Muscle layer of colon (tissue), 2 donors: Measurements from ENCODE around the gene MSMB.
"Not testable (repeated sequence)": the region's sequence is repeated elsewhere in the genome, so short reads cannot be mapped to it uniquely, and the experiment has no call there.

Experiments
- H3K27ac ChIP-seq: one replicate; pipeline ENCODE4 v1.7.0; 2013; ENCODE audit warnings: low read depth, mild to moderate bottlenecking, low read length, moderate library complexity
- H3K27me3 ChIP-seq, 2 donors: one replicate each; pipeline ENCODE4 v1.7.0; 2013; ENCODE audit warnings: low read length in 2 of 2, mild to moderate bottlenecking in 2 of 2; ENCODE audit not compliant: insufficient read depth in 2 of 2, control insufficient read depth in 1 of 2
- H3K36me3 ChIP-seq: one replicate; pipeline ENCODE4 v1.7.0; 2013; ENCODE audit warnings: mild to moderate bottlenecking, low read length; ENCODE audit not compliant: insufficient read depth
- H3K4me1 ChIP-seq: one replicate; pipeline ENCODE4 v1.7.0; 2013; ENCODE audit warnings: mild to moderate bottlenecking, low read length; ENCODE audit not compliant: insufficient read depth
- H3K4me3 ChIP-seq, 2 donors: one replicate each; pipeline ENCODE4 v1.7.0; 2013; ENCODE audit warnings: low read length in 2 of 2, low read depth in 1 of 2, mild to moderate bottlenecking in 1 of 2, moderate library complexity in 1 of 2
- H3K9ac ChIP-seq: one replicate; pipeline ENCODE4 v1.7.0; 2013; ENCODE audit warnings: low read length
- H3K9me3 ChIP-seq: one replicate; pipeline ENCODE4 v1.7.0; 2013; ENCODE audit warnings: mild to moderate bottlenecking, low read length
- donor health status: abdominal sarcoma.
- donor health status: Adenocarcinoma of cecum.

MSMB gene

GRCh38 chr10:46064269-46064817 lies 18.3 kb upstream of the MSMB start:
- Histone ChIP-seq H3K9me3 (no peaks in the 10 kb centered on the region), H3K4me3 (no peak overlapping the region), H3K9ac (no peak overlapping the region), H3K27me3 (no peaks in the 10 kb centered on the region), H3K36me3 (no peaks in the 10 kb centered on the region), H3K4me1 (no peaks in the 10 kb centered on the region), H3K27ac (no peak overlapping the region)

- H3K4me1 ChIP-seq = no peaks in the 10 kb centered on the region
- no peaks in the 10 kb centered on the region for H3K27me3 ChIP-seq
- no peak overlapping the region for H3K27ac ChIP-seq
- no peaks in the 10 kb centered on the region for H3K9me3 ChIP-seq
- H3K4me3 ChIP-seq = no peak overlapping the region
- H3K9ac ChIP-seq = no peak overlapping the region
- no peaks in the 10 kb centered on the region for H3K36me3 ChIP-seq
Observed at GRCh38 chr10:46062723-46063428, 16.8 kb upstream of the MSMB start.

GRCh38 chr10:46060706-46061105 lies 14.6 kb upstream of the MSMB start:
- H3K9ac ChIP-seq = no peak overlapping the region
- H3K27me3 ChIP-seq = no peaks in the 10 kb centered on the region
- H3K4me1 ChIP-seq = no peaks in the 10 kb centered on the region
- no peaks in the 10 kb centered on the region for H3K9me3 ChIP-seq
- H3K27ac ChIP-seq = no peak overlapping the region
- no peaks in the 10 kb centered on the region for H3K36me3 ChIP-seq
- H3K4me3 ChIP-seq = no peak overlapping the region

- H3K9ac ChIP-seq, H3K27me3 ChIP-seq, H3K4me1 ChIP-seq, H3K9me3 ChIP-seq, H3K27ac ChIP-seq, H3K4me3 ChIP-seq, H3K36me3 ChIP-seq: not testable (repeated sequence)
Observed at GRCh38 chr10:46057927-46058326, 11.9 kb upstream of the MSMB start.

- Histone ChIP-seq H3K36me3 (no peaks in the 10 kb centered on the region), H3K4me1 (no peaks in the 10 kb centered on the region), H3K27ac (no peak overlapping the region), H3K27me3 (no peaks in the 10 kb centered on the region), H3K9ac (no peak overlapping the region), H3K4me3 (no peak overlapping the region), H3K9me3 (no peaks in the 10 kb centered on the region)
Observed at GRCh38 chr10:46057038-46057437, 11.0 kb upstream of the MSMB start.

GRCh38 chr10:46055771-46056170 lies 9.7 kb upstream of the MSMB start:
- Histone ChIP-seq H3K27me3 (no peaks in the 10 kb centered on the region), H3K36me3 (no peaks in the 10 kb centered on the region), H3K4me3 (no peak overlapping the region), H3K4me1 (no peaks in the 10 kb centered on the region), H3K9ac (no peak overlapping the region), H3K9me3 (no peaks in the 10 kb centered on the region), H3K27ac (no peak overlapping the region)

- H3K27ac ChIP-seq = no peak overlapping the region
- H3K4me1 ChIP-seq = no peaks in the 10 kb centered on the region
- H3K9ac ChIP-seq = no peak overlapping the region
- H3K36me3 ChIP-seq = no peaks in the 10 kb centered on the region
- no peak overlapping the region for H3K4me3 ChIP-seq
- no peaks in the 10 kb centered on the region for H3K9me3 ChIP-seq
- no peaks in the 10 kb centered on the region for H3K27me3 ChIP-seq
Observed at GRCh38 chr10:46053534-46054434, 7.7 kb upstream of the MSMB start.

- no peak overlapping the region for H3K4me3 ChIP-seq
- H3K27me3 ChIP-seq = no peaks in the 10 kb centered on the region
- H3K4me1 ChIP-seq = no peaks in the 10 kb centered on the region
- H3K36me3 ChIP-seq = no peaks in the 10 kb centered on the region
- no peak overlapping the region for H3K27ac ChIP-seq
- H3K9me3 ChIP-seq = no peaks in the 10 kb centered on the region
- H3K9ac ChIP-seq = no peak overlapping the region
Observed at GRCh38 chr10:46052791-46053375, 6.8 kb upstream of the MSMB start.

- Histone ChIP-seq H3K9me3 (no peaks in the 10 kb centered on the region), H3K4me1 (no peaks in the 10 kb centered on the region), H3K36me3 (no peaks in the 10 kb centered on the region), H3K9ac (no peak overlapping the region), H3K27ac (no peak overlapping the region), H3K27me3 (no peaks in the 10 kb centered on the region), H3K4me3 (no peak overlapping the region)
Observed at GRCh38 chr10:46052057-46052790, 6.2 kb upstream of the MSMB start.

- Histone ChIP-seq H3K4me3 (no peak overlapping the region), H3K27me3 (no peaks in the 10 kb centered on the region), H3K9ac (no peak overlapping the region)
Observed at GRCh38 chr10:46050941-46051623, 5.0 kb upstream of the MSMB start.

More at GRCh38 chr10:46050941-46051623, 5.0 kb upstream of the MSMB start:
- Histone ChIP-seq H3K9me3 (no peaks in the 10 kb centered on the region), H3K4me1 (no peaks in the 10 kb centered on the region), H3K27ac (no peak overlapping the region), H3K36me3 (no peaks in the 10 kb centered on the region)
